ENCODE measurements around the gene RNF227.

GRCh38 chr17:7882629-7883028, 33.5 kb downstream of the RNF227 start:
- no peak for TF ChIP-seq POLR2A (IDR thresholded peaks at IDR 0.05)
- TF ChIP-seq CTCF (IDR thresholded peaks at IDR 0.05): no peak
- no peak for TF ChIP-seq EP300 (IDR thresholded peaks at IDR 0.05)
- no peak for TF ChIP-seq POLR2AphosphoS5 (IDR thresholded peaks at IDR 0.05)

Measured in stomach (tissue), 4 donors.